Right lobe of liver (tissue), 6 donors: ENCODE measurements around the gene RPIA. TPM values are rescaled to one million over a fixed set of nuclear protein-coding genes. Genes with fewer than 3 reads are reported as not detected.

Experiments used
- ATAC-seq, 4 donors: fragments of 200-7000 bp; cut with Tn5 transposase; one replicate each; pipeline ENCODE4 v1.9.1; 2020; ENCODE audit warnings: mild to moderate bottlenecking in 4 of 4, moderate library complexity in 4 of 4
- DNase-seq, 3 donors: peaks; one replicate each; pipeline ENCODE4 v3.0.0-alpha.2; 2020
- H3K27ac ChIP-seq, 3 donors: fragments of 200-600 bp; one replicate each; pipeline ENCODE4 v1.8.0; 2022
- H3K27me3 ChIP-seq, 2 donors: fragments of 200-600 bp; one replicate each; pipeline ENCODE4 v1.8.0; 2022
- H3K36me3 ChIP-seq, 4 donors: fragments of 200-600 bp; sonication (generic) in 1 of 4; one replicate each; pipeline versions ENCODE4 v1.5.1 to v1.8.0; 2017 to 2022; ENCODE audit warnings: control low read depth in 1 of 4
- H3K4me1 ChIP-seq, 4 donors: fragments of 200-600 bp; sonication (generic) in 1 of 4; one replicate each; pipeline versions ENCODE4 v1.5.1 to v1.8.0; 2017 to 2022; ENCODE audit warnings: control low read depth in 1 of 4
- H3K4me3 ChIP-seq, 3 donors: fragments of 200-600 bp; one replicate each; pipeline ENCODE4 v1.8.0; 2022
- H3K9me3 ChIP-seq, 4 donors: fragments of 200-600 bp; sonication (generic) in 1 of 4; one replicate each; pipeline versions ENCODE4 v1.5.1 to v1.8.0; 2017 to 2022; ENCODE audit warnings: control low read depth in 1 of 4
- POLR2A ChIP-seq: fragments of 450-650 bp; IDR thresholded peaks from one replicate; pipeline ENCODE4 v1.6.1; 2017; ENCODE audit warnings: antibody characterized with exemption, mild to moderate bottlenecking
- WGBS: methylation state at CpG from one replicate; pipeline ENCODE4 v1.1.6; 2018; ENCODE audit warnings: low coverage, low lambda C conversion rate; ENCODE audit not compliant: insufficient coverage; ENCODE audit errors: missing lambda C conversion rate; 5-methylcytosine and 5-hydroxymethylcytosine counted together
- intact Hi-C, 2 donors: fragments of 100-400 bp; cut with DNase I; formaldehyde crosslinking; loops; one replicate each; pipeline versions ENCODE4 v1.11.2 to v1.14.1; 2022
- total RNA-seq, 6 experiments: library from RNA; depleted of rRNA in 2 of 6; stranded (reverse); fragments of >200 nt in 2 of 6; fragmentation: NEBNext Ultra II Directional in 3 of 6; extraction: Animal tissue kit (Norgen Biotek cat#: 25700) in 3 of 6; gene quantifications; one replicate each; pipeline versions ENCODE4 v1.1.0 to v1.2.4, GENCODE V29; 2016 to 2023
- TF ChIP-seq, protein P1 (sequence below), 4 donors: fragments of 200-600 bp in 3 of 4; fragments of 450-650 bp in 1 of 4; IDR thresholded peaks; one replicate each; pipeline versions ENCODE4 v1.5.1 to v1.8.0; 2016 to 2022; ENCODE audit warnings: antibody characterized with exemption in 4 of 4, mild to moderate bottlenecking in 2 of 4
- donor health status: DM: no; HTN: yes; CAD: no.
- donor health status: DM: no; HTN: no; CAD: no.
- donor health status: DM: no; HTN: no; CAD: no.
- donor health status: DM: no; HTN: yes; CAD: no.
- donor health status: DM: no; HTN: yes; CAD: no.

RPIA gene
- total RNA-seq, 6 experiments from 2014 or later, result 2.2 to 4.8 (median 3.2) TPM

DNA sequence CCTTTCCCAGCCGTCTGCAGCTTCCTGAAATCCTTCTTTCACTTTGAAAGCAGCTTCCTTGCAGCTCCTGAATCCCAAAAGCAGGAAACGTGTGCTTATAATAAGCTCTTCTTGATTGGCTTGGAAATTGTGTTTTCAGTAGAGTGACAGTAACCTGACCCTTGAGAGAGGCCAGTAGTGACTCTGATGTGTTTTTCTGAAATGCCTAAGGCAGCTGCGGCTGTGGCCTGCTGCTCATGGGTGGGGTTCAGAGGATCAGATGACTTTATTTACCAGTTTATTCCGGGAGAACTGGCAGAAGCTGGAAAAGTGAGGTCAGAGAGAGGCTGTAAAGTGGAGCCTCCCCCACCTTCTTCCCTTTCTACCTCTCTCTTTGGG is 31.9 kb upstream of the RPIA start:
- DNase-seq (no peak), ATAC-seq (peak; percentile 42 to 73 (median 66))
- intact Hi-C loops, result no loop called here
- Histone ChIP-seq H3K27me3 (no peaks in the 10 kb centered on the region), H3K9me3 (no peaks in the 10 kb centered on the region), H3K36me3 (no peaks in the 10 kb centered on the region), H3K4me1 (no peaks in the 10 kb centered on the region), H3K4me3 (no peak overlapping the region), H3K27ac (peak overlapping the region; percentile 22 to 53 (median 45))
- 57% methylated on average over 4 of the region's 4 CpGs for WGBS
- no peak for TF ChIP-seq POLR2A
- TF ChIP-seq, protein P1, sequence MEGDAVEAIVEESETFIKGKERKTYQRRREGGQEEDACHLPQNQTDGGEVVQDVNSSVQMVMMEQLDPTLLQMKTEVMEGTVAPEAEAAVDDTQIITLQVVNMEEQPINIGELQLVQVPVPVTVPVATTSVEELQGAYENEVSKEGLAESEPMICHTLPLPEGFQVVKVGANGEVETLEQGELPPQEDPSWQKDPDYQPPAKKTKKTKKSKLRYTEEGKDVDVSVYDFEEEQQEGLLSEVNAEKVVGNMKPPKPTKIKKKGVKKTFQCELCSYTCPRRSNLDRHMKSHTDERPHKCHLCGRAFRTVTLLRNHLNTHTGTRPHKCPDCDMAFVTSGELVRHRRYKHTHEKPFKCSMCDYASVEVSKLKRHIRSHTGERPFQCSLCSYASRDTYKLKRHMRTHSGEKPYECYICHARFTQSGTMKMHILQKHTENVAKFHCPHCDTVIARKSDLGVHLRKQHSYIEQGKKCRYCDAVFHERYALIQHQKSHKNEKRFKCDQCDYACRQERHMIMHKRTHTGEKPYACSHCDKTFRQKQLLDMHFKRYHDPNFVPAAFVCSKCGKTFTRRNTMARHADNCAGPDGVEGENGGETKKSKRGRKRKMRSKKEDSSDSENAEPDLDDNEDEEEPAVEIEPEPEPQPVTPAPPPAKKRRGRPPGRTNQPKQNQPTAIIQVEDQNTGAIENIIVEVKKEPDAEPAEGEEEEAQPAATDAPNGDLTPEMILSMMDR (IDR thresholded peaks at IDR 0.05), result no peak

DNA sequence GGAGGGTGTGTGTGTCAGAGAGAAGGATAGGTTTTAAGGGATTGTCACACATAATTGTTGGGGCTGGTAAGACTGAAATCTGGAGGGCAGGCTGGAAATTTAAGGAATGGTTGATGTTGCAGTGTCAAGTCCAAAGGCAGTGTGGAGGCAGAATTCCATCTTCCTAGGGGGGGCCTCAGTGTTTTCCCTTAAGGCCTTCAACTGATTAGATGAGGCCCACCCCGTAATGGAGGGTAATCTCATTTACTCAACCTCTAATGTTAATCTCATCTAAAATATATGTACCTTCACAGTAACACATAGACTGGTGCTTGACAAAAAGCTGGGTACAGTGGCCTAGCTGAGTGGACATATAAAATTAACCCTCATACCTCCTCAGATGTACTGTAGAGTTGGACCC is 30.9 kb upstream of the RPIA start:
- Histone ChIP-seq H3K9me3 (no peaks in the 10 kb centered on the region), H3K4me1 (no peaks in the 10 kb centered on the region), H3K27ac (no peak overlapping the region), H3K36me3 (no peaks in the 10 kb centered on the region), H3K4me3 (no peak overlapping the region), H3K27me3 (no peaks in the 10 kb centered on the region)
- DNase-seq (no peak), ATAC-seq (no peak)
- TF ChIP-seq POLR2A, result no peak
- TF ChIP-seq, protein P1 (IDR thresholded peaks at IDR 0.05), result no peak
- intact Hi-C loops, result no loop called here
- WGBS, result 80% methylated on average over 1 of the region's 1 CpG

- Histone ChIP-seq H3K9me3 (no peaks in the 10 kb centered on the region), H3K27me3 (no peaks in the 10 kb centered on the region), H3K27ac (no peak overlapping the region), H3K36me3 (no peaks in the 10 kb centered on the region), H3K4me3 (no peak overlapping the region), H3K4me1 (peaks cover 0 to 12% (median 3%) of the 10 kb centered on the region in 4 donors)
- intact Hi-C loops, result no loop called here
- DNase-seq, result peak in 1 of 3 donors; percentile 43
- no peak for TF ChIP-seq POLR2A
- TF ChIP-seq, protein P1 (IDR thresholded peaks at IDR 0.05), result no peak
- ATAC-seq, result peak; percentile 6 to 67 (median 46)
- no CpG with 5 or more reads among the region's 4 CpGs for WGBS
These were observed 24.9 kb upstream of the RPIA start for GRCh38 chr2:88666576-88666975.

DNA sequence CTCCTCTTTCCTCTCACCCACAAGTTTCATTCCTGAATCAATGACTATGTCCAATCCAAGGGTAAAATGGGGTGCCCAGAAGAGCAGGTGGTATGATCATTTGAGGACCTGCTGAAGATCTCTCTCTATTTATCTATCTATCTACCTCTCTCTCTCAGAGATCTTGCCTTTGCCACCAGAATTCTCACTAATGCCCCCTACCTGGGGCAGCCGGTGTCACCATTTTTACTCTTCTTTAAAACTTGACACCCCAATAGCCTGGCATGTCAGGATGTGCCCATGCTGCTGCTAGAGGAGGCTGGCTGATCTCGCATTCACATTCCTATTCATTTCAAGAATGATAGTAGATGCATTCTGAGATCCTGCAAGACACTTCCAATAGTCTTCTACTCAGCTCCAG is 24.3 kb upstream of the RPIA start:
- Histone ChIP-seq H3K36me3 (no peaks in the 10 kb centered on the region), H3K4me1 (peaks cover 0 to 12% (median 3%) of the 10 kb centered on the region in 4 donors), H3K27me3 (no peaks in the 10 kb centered on the region), H3K4me3 (no peak overlapping the region), H3K27ac (no peak overlapping the region), H3K9me3 (no peaks in the 10 kb centered on the region)
- intact Hi-C loops, result no loop called here
- no peak for TF ChIP-seq POLR2A
- TF ChIP-seq, protein P1 (IDR thresholded peaks at IDR 0.05), result no peak
- ATAC-seq, result no peak
- WGBS, result 88% methylated on average over 2 of the region's 2 CpGs
- DNase-seq, result no peak

DNA sequence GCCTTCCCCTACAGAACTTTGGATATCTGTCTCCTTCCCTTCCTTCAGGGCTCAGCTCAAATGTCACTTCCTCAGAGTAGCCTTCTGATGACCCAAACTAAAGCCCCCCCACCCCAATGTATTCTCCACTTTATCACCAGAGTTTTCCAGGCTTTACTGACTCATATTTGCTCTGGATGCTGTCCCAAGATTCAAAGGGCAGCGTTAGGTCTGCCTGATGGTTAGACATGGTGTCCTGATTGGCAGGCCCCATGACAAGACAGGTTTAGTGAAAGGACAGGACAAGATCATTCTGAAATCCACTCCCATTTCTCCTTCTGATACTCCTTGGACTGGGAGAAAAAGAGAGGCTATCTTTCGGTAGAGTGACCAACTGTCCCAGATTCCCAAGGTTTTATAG is 22.6 kb upstream of the RPIA start:
- intact Hi-C loops, result no loop called here
- Histone ChIP-seq H3K36me3 (no peaks in the 10 kb centered on the region), H3K4me3 (no peak overlapping the region), H3K9me3 (no peaks in the 10 kb centered on the region), H3K27ac (peak overlapping the region; percentile 42 to 68 (median 49)), H3K27me3 (no peaks in the 10 kb centered on the region), H3K4me1 (peaks cover 0 to 12% (median 3%) of the 10 kb centered on the region in 4 donors)
- WGBS, result 56% methylated on average over 2 of the region's 2 CpGs
- DNase-seq (peak in 2 of 3 donors; percentile 43 to 69), ATAC-seq (peak; percentile 86 to 91 (median 88))
- no peak for TF ChIP-seq POLR2A
